ENCODE results near the gene TIMM9. TPM values are rescaled to one million over a fixed set of nuclear protein-coding genes. Genes with fewer than 3 reads are reported as not detected.

Gene TIMM9
- polyA plus RNA-seq, 1 of the 3 experiments (the other 2 are of a cell fraction) = 17.9 TPM

DNA sequence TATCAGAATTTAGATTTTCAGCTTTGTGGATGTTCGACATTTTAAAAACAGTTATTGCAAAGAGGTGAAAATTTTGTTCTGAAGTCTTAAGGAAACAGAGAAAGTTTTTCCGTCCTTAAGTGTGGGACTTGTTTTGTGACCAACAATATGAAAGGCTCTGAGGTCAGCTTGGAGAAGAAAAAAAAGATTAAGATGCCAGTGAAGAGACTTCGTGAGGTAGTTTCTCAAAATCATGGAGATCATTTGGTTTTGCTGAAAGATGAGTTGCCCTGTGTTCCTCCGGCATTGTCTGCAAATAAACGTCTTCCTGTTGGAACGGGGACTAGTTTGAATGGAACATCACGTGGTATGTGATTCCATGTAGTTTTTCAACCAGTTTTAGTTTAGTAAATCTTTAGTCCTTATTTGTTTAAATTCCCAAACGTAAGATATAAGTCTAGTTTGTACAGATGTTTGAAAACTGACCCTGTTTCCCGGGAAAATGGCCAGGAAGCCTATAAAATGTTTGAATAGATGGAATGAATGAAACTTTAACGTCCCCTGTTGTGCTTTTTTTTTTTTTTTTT, 870 bp upstream of the TIMM9 start (continued):
- TF ChIP-seq, protein P1, sequence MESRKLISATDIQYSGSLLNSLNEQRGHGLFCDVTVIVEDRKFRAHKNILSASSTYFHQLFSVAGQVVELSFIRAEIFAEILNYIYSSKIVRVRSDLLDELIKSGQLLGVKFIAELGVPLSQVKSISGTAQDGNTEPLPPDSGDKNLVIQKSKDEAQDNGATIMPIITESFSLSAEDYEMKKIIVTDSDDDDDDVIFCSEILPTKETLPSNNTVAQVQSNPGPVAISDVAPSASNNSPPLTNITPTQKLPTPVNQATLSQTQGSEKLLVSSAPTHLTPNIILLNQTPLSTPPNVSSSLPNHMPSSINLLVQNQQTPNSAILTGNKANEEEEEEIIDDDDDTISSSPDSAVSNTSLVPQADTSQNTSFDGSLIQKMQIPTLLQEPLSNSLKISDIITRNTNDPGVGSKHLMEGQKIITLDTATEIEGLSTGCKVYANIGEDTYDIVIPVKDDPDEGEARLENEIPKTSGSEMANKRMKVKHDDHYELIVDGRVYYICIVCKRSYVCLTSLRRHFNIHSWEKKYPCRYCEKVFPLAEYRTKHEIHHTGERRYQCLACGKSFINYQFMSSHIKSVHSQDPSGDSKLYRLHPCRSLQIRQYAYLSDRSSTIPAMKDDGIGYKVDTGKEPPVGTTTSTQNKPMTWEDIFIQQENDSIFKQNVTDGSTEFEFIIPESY (IDR thresholded peaks at IDR 0.05; ENCODE audit: borderline replicate concordance, low read depth) = no peak
- TF ChIP-seq EP300 (IDR thresholded peaks at IDR 0.05; ENCODE audit: borderline replicate concordance in 1 of 2, low read depth in 1 of 2, low read length in 1 of 2) = no peak
- TF ChIP-seq RXRA (IDR thresholded peaks at IDR 0.05; ENCODE audit: borderline replicate concordance, low read depth) = no peak
- TF ChIP-seq ELF1 (IDR thresholded peaks at IDR 0.05) = no peak
- no peak for TF ChIP-seq SMC3 (IDR thresholded peaks at IDR 0.05; ENCODE audit: low read depth, low read length)
- no peak for TF ChIP-seq FOXM1 (IDR thresholded peaks at IDR 0.05; ENCODE audit: low read depth)
- TF ChIP-seq, protein P2, sequence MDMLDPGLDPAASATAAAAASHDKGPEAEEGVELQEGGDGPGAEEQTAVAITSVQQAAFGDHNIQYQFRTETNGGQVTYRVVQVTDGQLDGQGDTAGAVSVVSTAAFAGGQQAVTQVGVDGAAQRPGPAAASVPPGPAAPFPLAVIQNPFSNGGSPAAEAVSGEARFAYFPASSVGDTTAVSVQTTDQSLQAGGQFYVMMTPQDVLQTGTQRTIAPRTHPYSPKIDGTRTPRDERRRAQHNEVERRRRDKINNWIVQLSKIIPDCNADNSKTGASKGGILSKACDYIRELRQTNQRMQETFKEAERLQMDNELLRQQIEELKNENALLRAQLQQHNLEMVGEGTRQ (IDR thresholded peaks at IDR 0.05; ENCODE audit: borderline replicate concordance, low read depth, low read length) = no peak
- peak; percentile 72 for TF ChIP-seq MXI1 (IDR thresholded peaks at IDR 0.05; ENCODE audit: low read depth, low read length)
- peak; percentile 58; the same call in 1 of the 2 replicates for TF ChIP-seq SIN3A (IDR thresholded peaks at IDR 0.05; ENCODE audit: borderline replicate concordance, low read depth, low read length)
- TF ChIP-seq POLR2AphosphoS5 (IDR thresholded peaks at IDR 0.05; ENCODE audit: low read depth, low read length) = no peak
- no peak; the same call in 1 of the 2 replicates for TF ChIP-seq CTCF (IDR thresholded peaks at IDR 0.05)
- TF ChIP-seq, protein P3, sequence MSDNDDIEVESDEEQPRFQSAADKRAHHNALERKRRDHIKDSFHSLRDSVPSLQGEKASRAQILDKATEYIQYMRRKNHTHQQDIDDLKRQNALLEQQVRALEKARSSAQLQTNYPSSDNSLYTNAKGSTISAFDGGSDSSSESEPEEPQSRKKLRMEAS (IDR thresholded peaks at IDR 0.05; ENCODE audit: low read depth) = peak; percentile 66
- TF ChIP-seq FOSL2 (IDR thresholded peaks at IDR 0.05; ENCODE audit: borderline replicate concordance, low read depth) = no peak
- no peak for TF ChIP-seq RAD21 (IDR thresholded peaks at IDR 0.05; ENCODE audit: low read length)
- TF ChIP-seq EZH2phosphoT487 (IDR thresholded peaks at IDR 0.05; ENCODE audit: borderline replicate concordance, low read depth) = no peak
- no peak for TF ChIP-seq JUND (IDR thresholded peaks at IDR 0.05)
- TF ChIP-seq TAF1 (IDR thresholded peaks at IDR 0.05; ENCODE audit: borderline replicate concordance, low read depth, low read length) = 0 out of 2 replicates have a peak, but pooled peaks have one; percentile 27
- no peak for TF ChIP-seq NRF1 (IDR thresholded peaks at IDR 0.05; ENCODE audit: low read depth, low read length)
- TF ChIP-seq YY1 (IDR thresholded peaks at IDR 0.05; ENCODE audit: low read depth) = no peak; the same call in 1 of the 2 replicates
- TF ChIP-seq, protein P4, sequence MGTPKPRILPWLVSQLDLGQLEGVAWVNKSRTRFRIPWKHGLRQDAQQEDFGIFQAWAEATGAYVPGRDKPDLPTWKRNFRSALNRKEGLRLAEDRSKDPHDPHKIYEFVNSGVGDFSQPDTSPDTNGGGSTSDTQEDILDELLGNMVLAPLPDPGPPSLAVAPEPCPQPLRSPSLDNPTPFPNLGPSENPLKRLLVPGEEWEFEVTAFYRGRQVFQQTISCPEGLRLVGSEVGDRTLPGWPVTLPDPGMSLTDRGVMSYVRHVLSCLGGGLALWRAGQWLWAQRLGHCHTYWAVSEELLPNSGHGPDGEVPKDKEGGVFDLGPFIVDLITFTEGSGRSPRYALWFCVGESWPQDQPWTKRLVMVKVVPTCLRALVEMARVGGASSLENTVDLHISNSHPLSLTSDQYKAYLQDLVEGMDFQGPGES (IDR thresholded peaks at IDR 0.05; ENCODE audit: low read depth, low read length) = no peak
- TF ChIP-seq GATA2 (CRISPR knock-in tag; IDR thresholded peaks at IDR 0.05) = no peak
- TF ChIP-seq GABPA (IDR thresholded peaks at IDR 0.05; ENCODE audit: low read depth) = peak; percentile 51; the same call in 1 of the 2 replicates
